GM12878 (cell line): ENCODE measurements around the gene LRRC75B. TPM values are rescaled to one million over a fixed set of nuclear protein-coding genes. Genes with fewer than 3 reads are reported as not detected.

Experiments used
- ATAC-seq: fragments of 200-7000 bp; cut with Tn5 transposase; 3 replicates; pipeline ENCODE4 v1.9.1; 2020; ENCODE audit warnings: mild to moderate bottlenecking, moderate library complexity
- BruUV-seq: library from RNA; stranded (reverse); fragments of 400-500 nt; replicated peaks from 2 replicates; lab custom pipeline; 2021; lab: Mats Ljungman, UMichigan
- CTCF ChIA-PET: fragments of 300-600 bp; sonication (Branson Sonifier 250); formaldehyde crosslinking; extraction: SDS; loops from one replicate; lab custom pipeline; 2021; ENCODE audit warnings: inconsistent platforms; lab: Yijun Ruan, JAX
- POLR2A ChIA-PET: fragments of 350-600 bp; formaldehyde crosslinking; extraction: SDS; loops from one replicate; lab custom pipeline; 2021; ENCODE audit warnings: inconsistent platforms; lab: Charles Lee
- RAD21 ChIA-PET: fragments of 300-600 bp; sonication (Branson Sonifier 250); formaldehyde crosslinking; loops from one replicate; lab custom pipeline; 2023; ENCODE audit warnings: antibody characterized with exemption; ENCODE audit not compliant: unreplicated experiment; lab: Charles Lee
- SMC1A ChIA-PET: fragments of 300-600 bp; sonication (Branson Sonifier 250); formaldehyde crosslinking; loops from one replicate; lab custom pipeline; 2023; ENCODE audit not compliant: unreplicated experiment, uncharacterized antibody; lab: Charles Lee
- DNase-seq: peaks from one replicate; pipeline ENCODE4 v3.0.0-alpha.2; 2011; ENCODE audit warnings: low read depth, low spot score
- FAIRE-seq: peaks from 3 replicates; lab custom pipeline; 2011; peaks lifted over from hg19 to GRCh38; lab: Jason Lieb, UNC
- H2AFZ ChIP-seq: 2 replicates; pipeline ENCODE4 v1.6.0; 2011; ENCODE audit warnings: low read depth, low read length, control low read depth; ENCODE audit not compliant: control insufficient read depth
- H3K27ac ChIP-seq: 2 replicates; pipeline ENCODE4 v1.5.1; 2011; ENCODE audit warnings: control low read depth; ENCODE audit not compliant: control insufficient read depth, insufficient read depth
- H3K27me3 ChIP-seq, 2 experiments: replicated peaks in 1 of 2; 2 replicates each; pipeline versions ENCODE4 v1.6.0 to v1.6.1; 2011; ENCODE audit warnings: low read length in 1 of 2; ENCODE audit not compliant: control insufficient read depth in 2 of 2, insufficient read depth in 2 of 2
- H3K36me3 ChIP-seq, 2 experiments: 2 replicates each; pipeline ENCODE4 v1.5.1; 2011; ENCODE audit warnings: low read length in 1 of 2; ENCODE audit not compliant: control insufficient read depth in 2 of 2, insufficient read depth in 2 of 2
- H3K4me1 ChIP-seq: 2 replicates; pipeline ENCODE4 v1.6.1; 2011; ENCODE audit warnings: mild to moderate bottlenecking, low read length, moderate library complexity, mixed read lengths; ENCODE audit not compliant: control insufficient read depth, insufficient read depth
- H3K4me2 ChIP-seq: 2 replicates; pipeline ENCODE4 v1.6.0; 2011; ENCODE audit warnings: control low read depth; ENCODE audit not compliant: control insufficient read depth, insufficient read depth
- H3K4me3 ChIP-seq: fragments of 200-600 bp; sonication (generic); 2 replicates; pipeline ENCODE4 v1.5.1; 2016
- H3K79me2 ChIP-seq: 2 replicates; pipeline ENCODE4 v1.6.0; 2011; ENCODE audit warnings: low read length; ENCODE audit not compliant: control insufficient read depth, insufficient read depth
- H3K9ac ChIP-seq: 2 replicates; pipeline ENCODE4 v1.8.0; 2011; ENCODE audit warnings: low read length, control low read depth, mixed read lengths; ENCODE audit not compliant: control insufficient read depth, insufficient read depth
- H3K9me3 ChIP-seq: replicated peaks from 3 replicates; pipeline ENCODE4 v1.5.1; 2011; ENCODE audit warnings: mild to moderate bottlenecking, low read length; ENCODE audit not compliant: control insufficient read depth, insufficient read depth
- H4K20me1 ChIP-seq: 2 replicates; pipeline ENCODE4 v1.6.0; 2011; ENCODE audit not compliant: control insufficient read depth, insufficient read depth
- BHLHE40 ChIP-seq, 2 experiments: fragments of 450-650 bp in 1 of 2; IDR thresholded peaks; 2 replicates each; pipeline ENCODE4 v1.6.1; 2011 to 2017; ENCODE audit warnings: low read depth in 2 of 2, borderline replicate concordance in 1 of 2, improper control_type of control experiment in 1 of 2, low read length in 1 of 2, mild to moderate bottlenecking in 1 of 2
- BRCA1 ChIP-seq: IDR thresholded peaks from 2 replicates; pipeline ENCODE4 v1.6.1; 2011; ENCODE audit warnings: low read depth, low read length, improper control_type of control experiment
- FOS ChIP-seq: IDR thresholded peaks from 3 replicates; pipeline ENCODE4 v1.6.1; 2011; ENCODE audit warnings: borderline replicate concordance; ENCODE audit not compliant: insufficient read length; ENCODE audit errors: extremely low read depth
- JUND ChIP-seq: IDR thresholded peaks from 2 replicates; pipeline ENCODE4 v1.6.1; 2012; ENCODE audit warnings: low read depth, mild to moderate bottlenecking, low read length, improper control_type of control experiment, moderate library complexity
- MTA2 ChIP-seq: fragments of 450-650 bp; IDR thresholded peaks from 2 replicates; pipeline ENCODE4 v1.6.1; 2016; ENCODE audit warnings: low read depth, mild to moderate bottlenecking, moderate library complexity
- NFXL1 ChIP-seq: fragments of 450-650 bp; IDR thresholded peaks from 2 replicates; pipeline ENCODE4 v1.6.1; 2017; ENCODE audit warnings: antibody characterized with exemption, mild to moderate bottlenecking, borderline replicate concordance
- NFYA ChIP-seq: IDR thresholded peaks from 2 replicates; pipeline ENCODE4 v1.6.1; 2011; ENCODE audit warnings: low read depth, mild to moderate bottlenecking, low read length, improper control_type of control experiment, borderline replicate concordance
- RCOR1 ChIP-seq: conservative IDR thresholded peaks from 2 replicates; pipeline ENCODE4 v1.6.1; 2012; ENCODE audit warnings: low read depth, low read length, improper control_type of control experiment
- RFX5 ChIP-seq: IDR thresholded peaks from 2 replicates; pipeline ENCODE4 v1.6.1; 2011; ENCODE audit warnings: low read depth, low read length, improper control_type of control experiment
- SPI1 ChIP-seq: IDR thresholded peaks from 2 replicates; pipeline ENCODE4 v1.6.1; 2011; ENCODE audit warnings: low read depth, mild to moderate bottlenecking, low read length, moderate library complexity, borderline replicate concordance; ENCODE audit not compliant: insufficient read depth
- SREBF2 ChIP-seq: IDR thresholded peaks from 2 replicates; pipeline ENCODE4 v1.6.1; 2012; ENCODE audit warnings: mild to moderate bottlenecking, low read length
- SUPT20H ChIP-seq: IDR thresholded peaks from 2 replicates; pipeline ENCODE4 v1.6.1; 2011; ENCODE audit warnings: low read depth, mild to moderate bottlenecking, low read length, moderate library complexity, borderline replicate concordance; ENCODE audit not compliant: control insufficient read depth
- YBX1 ChIP-seq: fragments of 450-650 bp; IDR thresholded peaks from 2 replicates; pipeline ENCODE4 v1.6.1; 2016; ENCODE audit warnings: antibody characterized with exemption
- ZNF24 ChIP-seq: fragments of 450-650 bp; IDR thresholded peaks from 2 replicates; pipeline ENCODE4 v1.6.1; 2017; ENCODE audit warnings: antibody characterized with exemption, mild to moderate bottlenecking
- WGBS: methylation state at CpG from one replicate; pipeline ENCODE4 v1.1.6; 2016; ENCODE audit warnings: low lambda C conversion rate; ENCODE audit not compliant: insufficient replicate concordance, insufficient coverage; ENCODE audit errors: missing lambda C conversion rate; 5-methylcytosine and 5-hydroxymethylcytosine counted together
- in situ Hi-C: fragments of 300-500 bp; cut with MboI; formaldehyde crosslinking; loops from 9 replicates; pipeline ENCODE4 v1.14.3; 2018; ENCODE audit warnings: mixed read lengths
- intact Hi-C: fragments of 100-400 bp; cut with micrococcal nuclease; formaldehyde crosslinking; loops from one replicate; pipeline ENCODE4 v1.14.2; 2022; ENCODE audit not compliant: unreplicated experiment
- polyA plus RNA-seq, 11 experiments: library from polyadenylated mRNA; depleted of rRNA in 4 of 11; unstranded in 6 of 11; stranded (reverse) in 5 of 11; fragments of >200 nt; fragmentation: Nextera tagmentation in 4 of 11; fragmentation: Illumina TruSeq in 1 of 11; extraction: Ambion mirVana in 4 of 11; extraction: Trizol in 1 of 11; gene quantifications; 1 replicate in 1 of 11; 2 replicates in 10 of 11; pipeline versions ENCODE4 v1.2.1 to v1.2.3, GENCODE V29; 2011 to 2016; ENCODE audit warnings: inconsistent platforms in 2 of 11, missing spikeins in 2 of 11, low read depth in 1 of 11
- total RNA-seq, 4 experiments: library from RNA; depleted of rRNA in 3 of 4; stranded (reverse); fragments of >200 nt in 3 of 4; fragmentation: Illumina TruSeq in 1 of 4; extraction: Trizol in 1 of 4; gene quantifications; 2 replicates each; pipeline versions ENCODE4 v1.2.1 to v1.2.3, GENCODE V29; 2013 to 2021
- TF ChIP-seq, protein P1 (sequence below): IDR thresholded peaks from 2 replicates; pipeline ENCODE4 v1.6.1; 2012; ENCODE audit warnings: low read depth, low read length, improper control_type of control experiment

LRRC75B gene
- total and polyA plus RNA-seq, 10 of the 15 experiments (the other 5 are each of a cell fraction or from before 2014, with no cell fraction given): 0.09 to 0.98 (median 0.11) TPM; not detected in 3

DNA sequence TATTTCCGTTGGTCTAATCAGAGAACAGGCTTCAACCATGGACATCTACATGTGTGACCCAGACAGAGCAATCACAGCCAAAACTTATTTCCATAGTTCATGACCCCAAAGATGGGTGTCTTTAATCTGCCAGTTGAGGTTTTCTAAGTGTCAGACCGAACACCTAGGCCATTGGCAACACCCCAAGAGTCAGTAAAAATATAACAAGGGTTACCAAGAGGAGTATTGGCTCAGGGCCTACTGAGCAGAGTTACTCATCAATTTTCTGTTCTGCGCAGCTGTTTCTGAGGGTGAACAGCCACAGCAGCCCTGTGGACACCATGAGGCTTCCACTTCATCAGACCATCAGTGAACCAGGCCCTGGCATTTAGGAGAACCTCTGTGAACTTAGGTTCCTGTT lies 56.8 kb downstream of the LRRC75B start:
- no peaks in the 10 kb centered on the region for H3K4me1 ChIP-seq
- H3K4me3 ChIP-seq: no peak overlapping the region
- no peaks in the 10 kb centered on the region for H3K9me3 ChIP-seq
- TF ChIP-seq BHLHE40 (IDR thresholded peaks at IDR 0.05; ENCODE audit: borderline replicate concordance in 1 of 2, low read depth in 2 of 2, low read length in 1 of 2) (no peak), RFX5 (no peak), FOS (no peak), SREBF2 (no peak), RCOR1 (no peak), SUPT20H (no peak), YBX1 (no peak), BRCA1 (no peak), JUND (no peak), SPI1 (no peak), NFXL1 (no peak), NFYA (no peak), ZNF24 (no peak), MTA2 (no peak)
- TF ChIP-seq, protein P1, sequence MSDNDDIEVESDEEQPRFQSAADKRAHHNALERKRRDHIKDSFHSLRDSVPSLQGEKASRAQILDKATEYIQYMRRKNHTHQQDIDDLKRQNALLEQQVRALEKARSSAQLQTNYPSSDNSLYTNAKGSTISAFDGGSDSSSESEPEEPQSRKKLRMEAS: no peak
- TF ChIP-seq, all 136 proteins: peak for 0
- H3K9ac ChIP-seq: no peak overlapping the region
- RAD21 ChIA-PET: no interaction called here
- BruUV-seq: no TSS peak
- DNase-seq (no peak), ATAC-seq (no peak), FAIRE-seq (peak; percentile 49)
- H3K4me2 ChIP-seq: no peak overlapping the region
- no peaks in the 10 kb centered on the region for H3K27me3 ChIP-seq
- POLR2A ChIA-PET: no interaction called here
- no peak overlapping the region for H2AFZ ChIP-seq
- WGBS: 95% methylated on average over 3 of the region's 3 CpGs
- H4K20me1 ChIP-seq: no peaks in the 10 kb centered on the region
- peaks cover 7 to 8% of the 10 kb centered on the region in 2 experiments; a peak in 3 of 4 replicates for H3K36me3 ChIP-seq
- in situ Hi-C loops: no loop called here
- SMC1A ChIA-PET: interaction anchor here (1.3 to 1.5 kb wide), 2 partner anchors 10 to 16 kb away, joined by 3 to 5 read pairs; no protein-coding TSS in a partner anchor
- no peaks in the 10 kb centered on the region for H3K79me2 ChIP-seq
- CTCF ChIA-PET: no interaction called here
- intact Hi-C loops: no loop called here
- no peak overlapping the region for H3K27ac ChIP-seq

Other genes starting within 250 kb of the LRRC75B start
- 27.4 and 28.5 TPM in 2 replicates for gene ADORA2A, start 165.5 kb downstream of the LRRC75B start, total RNA-seq (2014; rRNA removed)
- 10.5 and 10.9 TPM in 2 replicates for gene ADORA2A, start 165.5 kb downstream of the LRRC75B start, total RNA-seq (2014; rRNA removed; fragmentation: Illumina TruSeq; extraction: Trizol)
- 22.9 and 23.6 TPM in 2 replicates for gene ADORA2A, start 165.5 kb downstream of the LRRC75B start, total RNA-seq (2021)
- 16.2 and 31.2 TPM in 2 replicates for gene ADORA2A, start 165.5 kb downstream of the LRRC75B start, polyA plus RNA-seq (2011; rRNA removed)
- 4.6 and 15.9 TPM in 2 replicates for gene ADORA2A, start 165.5 kb downstream of the LRRC75B start, polyA plus RNA-seq (2014; fragmentation: Illumina TruSeq; extraction: Trizol)
- gene ADORA2A, start 165.5 kb downstream of the LRRC75B start, polyA plus RNA-seq (2014; fragmentation: Nextera tagmentation; extraction: Ambion mirVana): 1 to 10 TPM in 1 of 2 experiments, under 1 TPM in 1; 0.69 to 1.6 TPM
- gene ADORA2A, start 165.5 kb downstream of the LRRC75B start, polyA plus RNA-seq (2014; rRNA removed): 29.6 and 30.5 TPM in 2 replicates
- gene ADORA2A, start 165.5 kb downstream of the LRRC75B start, polyA plus RNA-seq (2016; fragmentation: Nextera tagmentation; extraction: Ambion mirVana): 10 to 100 TPM; 15.8 to 20.6 TPM
- 2.5 and 2.8 TPM in 2 replicates for gene UPB1, start 97.7 kb downstream of the LRRC75B start, total RNA-seq (2014; rRNA removed)
- gene UPB1, start 97.7 kb downstream of the LRRC75B start, total RNA-seq (2014; rRNA removed; fragmentation: Illumina TruSeq; extraction: Trizol): 3.4 and 3.5 TPM in 2 replicates
- 3.3 and 3.9 TPM in 2 replicates for gene UPB1, start 97.7 kb downstream of the LRRC75B start, total RNA-seq (2021)
- gene UPB1, start 97.7 kb downstream of the LRRC75B start, polyA plus RNA-seq (2011; rRNA removed): 20.5 and 20.6 TPM in 2 replicates
- gene UPB1, start 97.7 kb downstream of the LRRC75B start, polyA plus RNA-seq (2014; fragmentation: Illumina TruSeq; extraction: Trizol): 2.6 and 2.8 TPM in 2 replicates
- gene UPB1, start 97.7 kb downstream of the LRRC75B start, polyA plus RNA-seq (2014; fragmentation: Nextera tagmentation; extraction: Ambion mirVana): 1 to 10 TPM; 2.9 to 4.5 TPM
- 3.4 and 3.5 TPM in 2 replicates for gene UPB1, start 97.7 kb downstream of the LRRC75B start, polyA plus RNA-seq (2014; rRNA removed)
- 1 to 10 TPM in 1 of 2 experiments, under 1 TPM in 1; 0.89 to 1.2 TPM for gene UPB1, start 97.7 kb downstream of the LRRC75B start, polyA plus RNA-seq (2016; fragmentation: Nextera tagmentation; extraction: Ambion mirVana)
- 170 and 177 TPM in 2 replicates for gene GUCD1, start 37.9 kb downstream of the LRRC75B start, total RNA-seq (2014; rRNA removed)
- 81.7 and 82.2 TPM in 2 replicates for gene GUCD1, start 37.9 kb downstream of the LRRC75B start, total RNA-seq (2014; rRNA removed; fragmentation: Illumina TruSeq; extraction: Trizol)
- gene GUCD1, start 37.9 kb downstream of the LRRC75B start, total RNA-seq (2021): 126 and 127 TPM in 2 replicates
- 57.4 and 87.1 TPM in 2 replicates for gene GUCD1, start 37.9 kb downstream of the LRRC75B start, polyA plus RNA-seq (2011; rRNA removed)
- 65.0 and 89.3 TPM in 2 replicates for gene GUCD1, start 37.9 kb downstream of the LRRC75B start, polyA plus RNA-seq (2014; fragmentation: Illumina TruSeq; extraction: Trizol)
- gene GUCD1, start 37.9 kb downstream of the LRRC75B start, polyA plus RNA-seq (2014; fragmentation: Nextera tagmentation; extraction: Ambion mirVana): 10 to 100 TPM; 57.8 to 96.9 TPM
- 136 and 145 TPM in 2 replicates for gene GUCD1, start 37.9 kb downstream of the LRRC75B start, polyA plus RNA-seq (2014; rRNA removed)
- gene GUCD1, start 37.9 kb downstream of the LRRC75B start, polyA plus RNA-seq (2016; fragmentation: Nextera tagmentation; extraction: Ambion mirVana): 10 to 100 TPM; 56.0 to 71.2 TPM
- gene SNRPD3, start 37.1 kb downstream of the LRRC75B start, total RNA-seq (2014; rRNA removed): 175 and 179 TPM in 2 replicates
- gene SNRPD3, start 37.1 kb downstream of the LRRC75B start, total RNA-seq (2014; rRNA removed; fragmentation: Illumina TruSeq; extraction: Trizol): 254 and 257 TPM in 2 replicates
- gene SNRPD3, start 37.1 kb downstream of the LRRC75B start, total RNA-seq (2021): 111 and 112 TPM in 2 replicates
- gene SNRPD3, start 37.1 kb downstream of the LRRC75B start, polyA plus RNA-seq (2011; rRNA removed): 68.4 and 121 TPM in 2 replicates
- gene SNRPD3, start 37.1 kb downstream of the LRRC75B start, polyA plus RNA-seq (2014; fragmentation: Illumina TruSeq; extraction: Trizol): 324 and 433 TPM in 2 replicates
- gene SNRPD3, start 37.1 kb downstream of the LRRC75B start, polyA plus RNA-seq (2014; fragmentation: Nextera tagmentation; extraction: Ambion mirVana): 100 to 1,000 TPM; 244 to 258 TPM
- gene SNRPD3, start 37.1 kb downstream of the LRRC75B start, polyA plus RNA-seq (2014; rRNA removed): 197 and 228 TPM in 2 replicates
- 100 to 1,000 TPM; 240 to 251 TPM for gene SNRPD3, start 37.1 kb downstream of the LRRC75B start, polyA plus RNA-seq (2016; fragmentation: Nextera tagmentation; extraction: Ambion mirVana)
- 8.0 and 8.4 TPM in 2 replicates for gene GGT1, start 10.1 kb upstream of the LRRC75B start, total RNA-seq (2014; rRNA removed)
- 4.1 and 5.0 TPM in 2 replicates for gene GGT1, start 10.1 kb upstream of the LRRC75B start, total RNA-seq (2014; rRNA removed; fragmentation: Illumina TruSeq; extraction: Trizol)
- gene GGT1, start 10.1 kb upstream of the LRRC75B start, total RNA-seq (2021): 11.8 and 13.9 TPM in 2 replicates
- gene GGT1, start 10.1 kb upstream of the LRRC75B start, polyA plus RNA-seq (2011; rRNA removed): 8.5 and 26.6 TPM in 2 replicates
- gene GGT1, start 10.1 kb upstream of the LRRC75B start, polyA plus RNA-seq (2014; fragmentation: Illumina TruSeq; extraction: Trizol): 2.1 and 7.4 TPM in 2 replicates
- gene GGT1, start 10.1 kb upstream of the LRRC75B start, polyA plus RNA-seq (2014; fragmentation: Nextera tagmentation; extraction: Ambion mirVana): 1 to 10 TPM in 1 of 2 experiments, under 1 TPM in 1; 0.47 to 1.4 TPM
- gene GGT1, start 10.1 kb upstream of the LRRC75B start, polyA plus RNA-seq (2014; rRNA removed): 11.3 and 11.6 TPM in 2 replicates
- 10 to 100 TPM; 10.2 to 14.8 TPM for gene GGT1, start 10.1 kb upstream of the LRRC75B start, polyA plus RNA-seq (2016; fragmentation: Nextera tagmentation; extraction: Ambion mirVana)
- gene PIWIL3, start 181.6 kb upstream of the LRRC75B start, total RNA-seq (2014; rRNA removed): not detected in 2 replicates
- gene PIWIL3, start 181.6 kb upstream of the LRRC75B start, total RNA-seq (2014; rRNA removed; fragmentation: Illumina TruSeq; extraction: Trizol): 0.04 TPM in 1 of 2 replicates, not detected in the other
- not detected in 2 replicates for gene PIWIL3, start 181.6 kb upstream of the LRRC75B start, total RNA-seq (2021)
- not detected in 2 replicates for gene PIWIL3, start 181.6 kb upstream of the LRRC75B start, polyA plus RNA-seq (2011; rRNA removed)
- gene PIWIL3, start 181.6 kb upstream of the LRRC75B start, polyA plus RNA-seq (2014; fragmentation: Illumina TruSeq; extraction: Trizol): not detected in 2 replicates
- gene PIWIL3, start 181.6 kb upstream of the LRRC75B start, polyA plus RNA-seq (2014; fragmentation: Nextera tagmentation; extraction: Ambion mirVana): not detected
- gene PIWIL3, start 181.6 kb upstream of the LRRC75B start, polyA plus RNA-seq (2014; rRNA removed): not detected in 2 replicates
- gene PIWIL3, start 181.6 kb upstream of the LRRC75B start, polyA plus RNA-seq (2016; fragmentation: Nextera tagmentation; extraction: Ambion mirVana): not detected
- not detected in 2 replicates for gene SGSM1, start 213.1 kb upstream of the LRRC75B start, total RNA-seq (2014; rRNA removed)
- gene SGSM1, start 213.1 kb upstream of the LRRC75B start, total RNA-seq (2014; rRNA removed; fragmentation: Illumina TruSeq; extraction: Trizol): not detected in 2 replicates
- gene SGSM1, start 213.1 kb upstream of the LRRC75B start, total RNA-seq (2021): not detected in 2 replicates
- gene SGSM1, start 213.1 kb upstream of the LRRC75B start, polyA plus RNA-seq (2011; rRNA removed): not detected in 2 replicates
- gene SGSM1, start 213.1 kb upstream of the LRRC75B start, polyA plus RNA-seq (2014; fragmentation: Illumina TruSeq; extraction: Trizol): not detected in 2 replicates
- gene SGSM1, start 213.1 kb upstream of the LRRC75B start, polyA plus RNA-seq (2014; fragmentation: Nextera tagmentation; extraction: Ambion mirVana): not detected
- gene SGSM1, start 213.1 kb upstream of the LRRC75B start, polyA plus RNA-seq (2014; rRNA removed): not detected in 2 replicates
- gene SGSM1, start 213.1 kb upstream of the LRRC75B start, polyA plus RNA-seq (2016; fragmentation: Nextera tagmentation; extraction: Ambion mirVana): not detected